Measurements from ENCODE around the gene SULT1E1.

- TF ChIP-seq CTCF (IDR thresholded peaks at IDR 0.05; ENCODE audit: insufficient read depth, low read depth, low read length), result no peak
- TF ChIP-seq EZH2 (IDR thresholded peaks at IDR 0.05; ENCODE audit: insufficient read depth, low read length), result no peak
Measured at GRCh38 chr4:69831270-69831627, 28.7 kb downstream of the SULT1E1 start.
